ENCODE data around the gene FAM89B. TPM values are rescaled to one million over a fixed set of nuclear protein-coding genes. Genes with fewer than 3 reads are reported as not detected.
A peak's percentile ranks its signal among the peaks of the same experiment; 100 is the strongest.

Gene FAM89B
- total and polyA plus RNA-seq, 2 of the 8 experiments (the other 6 are each of a cell fraction or from before 2014, with no cell fraction given): 15.8 to 32.4 TPM

GRCh38 chr11:65591939-65592857 lies 19.9 kb downstream of the FAM89B start (continued):
- TF ChIP-seq KDM4A (IDR thresholded peaks at IDR 0.05; ENCODE audit: low read depth, low read length, severe bottlenecking) (peak; percentile 20), ZNF274 (IDR thresholded peaks at IDR 0.05; ENCODE audit: borderline replicate concordance, extremely low read depth, low read length) (no peak), SIRT6 (IDR thresholded peaks at IDR 0.05; ENCODE audit: low read length) (no peak), TBP (IDR thresholded peaks at IDR 0.05; ENCODE audit: low read depth, low read length) (peak; percentile 51)

All from H1 (cell line).